Trophoblast cell (in vitro differentiated cells and primary cell): Measurements from ENCODE around the gene FER.

Source experiments
- DNase-seq, 2 donors: peaks; one replicate each; pipeline ENCODE4 v3.0.0-alpha.2; 2016
- H2AFZ ChIP-seq: 2 replicates; pipeline ENCODE4 v1.6.1; 2013; ENCODE audit warnings: low read length, moderate library complexity, mild to moderate bottlenecking; ENCODE audit not compliant: insufficient read depth, poor library complexity
- H2AK5ac ChIP-seq: 2 replicates; pipeline ENCODE4 v1.6.1; 2013; ENCODE audit warnings: mild to moderate bottlenecking, low read length
- H2BK120ac ChIP-seq: 2 replicates; pipeline ENCODE4 v1.6.1; 2013; ENCODE audit warnings: low read length, mild to moderate bottlenecking, moderate library complexity; ENCODE audit not compliant: insufficient read depth, poor library complexity
- H2BK12ac ChIP-seq: 2 replicates; pipeline ENCODE4 v1.6.1; 2013; ENCODE audit warnings: mild to moderate bottlenecking, low read length, moderate library complexity
- H2BK5ac ChIP-seq: 2 replicates; pipeline ENCODE4 v1.6.1; 2013; ENCODE audit warnings: low read length, low read depth, moderate library complexity, mild to moderate bottlenecking; ENCODE audit not compliant: poor library complexity
- H3K14ac ChIP-seq: 2 replicates; pipeline ENCODE4 v1.6.1; 2013; ENCODE audit warnings: mild to moderate bottlenecking, low read length
- H3K18ac ChIP-seq: 2 replicates; pipeline ENCODE4 v1.6.1; 2013; ENCODE audit warnings: mild to moderate bottlenecking, low read length
- H3K23ac ChIP-seq: 2 replicates; pipeline ENCODE4 v1.6.1; 2013; ENCODE audit warnings: low read length
- H3K27ac ChIP-seq: 2 replicates; pipeline ENCODE4 v1.5.1; 2013; ENCODE audit warnings: low read depth, mild to moderate bottlenecking, inconsistent platforms, low read length, moderate library complexity
- H3K27me3 ChIP-seq: 2 replicates; pipeline ENCODE4 v1.6.1; 2013; ENCODE audit warnings: inconsistent platforms, mild to moderate bottlenecking, low read length, moderate library complexity; ENCODE audit not compliant: insufficient read depth
- H3K36me3 ChIP-seq, 2 experiments: 1 replicate in 1 of 2; 2 replicates in 1 of 2; pipeline ENCODE4 v1.6.1; 2013; ENCODE audit warnings: low read length in 2 of 2, mild to moderate bottlenecking in 2 of 2, moderate library complexity in 1 of 2; ENCODE audit not compliant: insufficient read depth in 2 of 2, control insufficient read depth in 1 of 2
- H3K4ac ChIP-seq: 2 replicates; pipeline ENCODE4 v1.6.1; 2013; ENCODE audit warnings: low read depth, mild to moderate bottlenecking, low read length, moderate library complexity
- H3K4me1 ChIP-seq, 2 experiments: 1 replicate in 1 of 2; 2 replicates in 1 of 2; pipeline ENCODE4 v1.6.1; 2013; ENCODE audit warnings: low read length in 2 of 2, mild to moderate bottlenecking in 2 of 2, moderate library complexity in 1 of 2; ENCODE audit not compliant: insufficient read depth in 2 of 2, control insufficient read depth in 1 of 2
- H3K4me2 ChIP-seq: 2 replicates; pipeline ENCODE4 v1.6.1; 2013; ENCODE audit warnings: inconsistent platforms, mild to moderate bottlenecking, low read length, moderate library complexity
- H3K4me3 ChIP-seq: 2 replicates; pipeline ENCODE4 v1.5.1; 2013; ENCODE audit warnings: mild to moderate bottlenecking, low read depth, low read length, inconsistent platforms
- H3K79me1 ChIP-seq: one replicate; pipeline ENCODE4 v1.6.1; 2013; ENCODE audit warnings: low read length
- H3K79me2 ChIP-seq: 2 replicates; pipeline ENCODE4 v1.6.1; 2013; ENCODE audit warnings: low read length, mild to moderate bottlenecking; ENCODE audit not compliant: control insufficient read depth, insufficient read depth, poor library complexity
- H3K9ac ChIP-seq: 2 replicates; pipeline ENCODE4 v1.6.1; 2013; ENCODE audit warnings: mild to moderate bottlenecking, low read length
- H3K9me3 ChIP-seq: 2 replicates; pipeline ENCODE4 v1.6.1; 2013; ENCODE audit warnings: low read depth, mild to moderate bottlenecking, control low read depth, inconsistent platforms, low read length; ENCODE audit not compliant: insufficient read depth
- H4K12ac ChIP-seq: 2 replicates; pipeline ENCODE4 v1.6.1; 2013; ENCODE audit warnings: low read depth, mild to moderate bottlenecking, low read length, moderate library complexity
- H4K8ac ChIP-seq: 2 replicates; pipeline ENCODE4 v1.6.1; 2013; ENCODE audit warnings: low read depth, mild to moderate bottlenecking, low read length, moderate library complexity
- H4K91ac ChIP-seq: one replicate; pipeline ENCODE4 v1.6.1; 2013; ENCODE audit warnings: low read depth, mild to moderate bottlenecking, low read length, moderate library complexity
- WGBS: extraction: QIAGEN DNeasy Blood & Tissue Kit; methylation state at CpG from one replicate; pipeline ENCODE4 v1.1.7; 2013; ENCODE audit warnings: missing lambda C conversion rate; ENCODE audit not compliant: insufficient read length, insufficient coverage; ENCODE audit errors: extremely low coverage; 5-methylcytosine and 5-hydroxymethylcytosine counted together

FER gene

GRCh38 chr5:108801776-108802175, 54.1 kb downstream of the FER start:
- H3K4me2 ChIP-seq, result no peak overlapping the region
- H4K91ac ChIP-seq, result no peak overlapping the region
- H3K27ac ChIP-seq, result no peak overlapping the region
- H2AFZ ChIP-seq, result no peak overlapping the region
- H3K27me3 ChIP-seq, result no peaks in the 10 kb centered on the region
- no peak overlapping the region for H3K18ac ChIP-seq
- no peak overlapping the region for H2BK120ac ChIP-seq
- no peak overlapping the region for H4K12ac ChIP-seq
- H2BK5ac ChIP-seq, result no peak overlapping the region
- no peak overlapping the region for H4K8ac ChIP-seq
- no peaks in the 10 kb centered on the region for H3K79me2 ChIP-seq
- no peak overlapping the region for H3K4me3 ChIP-seq
- H3K9ac ChIP-seq, result no peak overlapping the region
- peaks cover 3 to 8% of the 10 kb centered on the region in 2 experiments for H3K36me3 ChIP-seq
- no peak overlapping the region for H2AK5ac ChIP-seq
- peak; percentile 14 to 67 for DNase-seq
- peaks cover 0 to 4% of the 10 kb centered on the region in 2 experiments for H3K4me1 ChIP-seq
- no CpG with 5 or more reads among the region's 4 CpGs for WGBS
- no peak overlapping the region for H3K14ac ChIP-seq
- H3K4ac ChIP-seq, result no peak overlapping the region
- no peak overlapping the region for H3K23ac ChIP-seq
- H3K79me1 ChIP-seq, result no peaks in the 10 kb centered on the region
- no peak overlapping the region for H2BK12ac ChIP-seq
- peaks cover 4% of the 10 kb centered on the region for H3K9me3 ChIP-seq

- Histone ChIP-seq H2BK120ac (no peak overlapping the region), H4K91ac (no peak overlapping the region), H3K4me3 (no peak overlapping the region), H3K27ac (no peak overlapping the region), H3K79me2 (peaks cover 2% of the 10 kb centered on the region), H3K18ac (no peak overlapping the region), H3K27me3 (no peaks in the 10 kb centered on the region), H2BK5ac (no peak overlapping the region), H4K8ac (no peak overlapping the region), H3K9me3 (peaks cover 11% of the 10 kb centered on the region), H3K79me1 (no peaks in the 10 kb centered on the region), H3K23ac (no peak overlapping the region), H3K9ac (no peak overlapping the region), H3K4me2 (no peak overlapping the region), H4K12ac (no peak overlapping the region), H3K4me1 (no peaks in the 10 kb centered on the region), H3K14ac (no peak overlapping the region), H2AFZ (no peak overlapping the region), H3K36me3 (peaks cover 10 to 13% of the 10 kb centered on the region in 2 experiments), H2BK12ac (no peak overlapping the region), H2AK5ac (no peak overlapping the region), H3K4ac (no peak overlapping the region)
- DNase-seq, result peak; percentile 32 to 53
- no CpG with 5 or more reads among the region's 3 CpGs for WGBS
These were observed 63.0 kb downstream of the FER start for GRCh38 chr5:108810717-108811116.

- no peak overlapping the region for H4K8ac ChIP-seq
- no peak overlapping the region for H2BK5ac ChIP-seq
- no peak overlapping the region for H3K23ac ChIP-seq
- no peak overlapping the region for H3K9ac ChIP-seq
- WGBS, result no CpG with 5 or more reads among the region's 3 CpGs
- H2AFZ ChIP-seq, result no peak overlapping the region
- no peak overlapping the region for H2BK12ac ChIP-seq
- no peak overlapping the region for H3K4me3 ChIP-seq
- H4K12ac ChIP-seq, result no peak overlapping the region
- no peak overlapping the region for H3K18ac ChIP-seq
- no peak overlapping the region for H3K4me2 ChIP-seq
- H3K79me2 ChIP-seq, result peaks cover 2% of the 10 kb centered on the region
- H3K14ac ChIP-seq, result no peak overlapping the region
- peaks cover 7% of the 10 kb centered on the region for H3K9me3 ChIP-seq
- peaks cover 4 to 10% of the 10 kb centered on the region in 2 experiments for H3K36me3 ChIP-seq
- no peak overlapping the region for H3K27ac ChIP-seq
- no peak overlapping the region for H3K4ac ChIP-seq
- no peak overlapping the region for H2AK5ac ChIP-seq
- no peak overlapping the region for H4K91ac ChIP-seq
- H3K27me3 ChIP-seq, result no peaks in the 10 kb centered on the region
- no peak for DNase-seq
- no peaks in the 10 kb centered on the region for H3K4me1 ChIP-seq
- H3K79me1 ChIP-seq, result no peaks in the 10 kb centered on the region
- H2BK120ac ChIP-seq, result no peak overlapping the region
These were observed 66.0 kb downstream of the FER start for GRCh38 chr5:108813673-108814072.

GRCh38 chr5:108814551-108814950, 66.9 kb downstream of the FER start:
- Histone ChIP-seq H4K91ac (no peak overlapping the region), H3K79me2 (peaks cover 2% of the 10 kb centered on the region), H2BK5ac (no peak overlapping the region), H4K8ac (no peak overlapping the region), H3K23ac (no peak overlapping the region), H3K4ac (no peak overlapping the region), H3K9me3 (peaks cover 7% of the 10 kb centered on the region), H3K27ac (no peak overlapping the region), H3K27me3 (no peaks in the 10 kb centered on the region), H4K12ac (no peak overlapping the region), H2AFZ (no peak overlapping the region), H3K14ac (no peak overlapping the region), H3K4me3 (no peak overlapping the region), H3K36me3 (peaks cover 4 to 10% of the 10 kb centered on the region in 2 experiments), H2BK120ac (no peak overlapping the region), H2BK12ac (no peak overlapping the region), H3K79me1 (no peaks in the 10 kb centered on the region), H3K18ac (no peak overlapping the region), H3K4me1 (no peaks in the 10 kb centered on the region), H2AK5ac (no peak overlapping the region), H3K4me2 (no peak overlapping the region), H3K9ac (no peak overlapping the region)
- peak; percentile 54 to 89 for DNase-seq
- no CpG with 5 or more reads among the region's 4 CpGs for WGBS
